GM15510 (cell line): ENCODE results near the gene TRPM8.

ENCODE experiments used
- POLR2A ChIP-seq: IDR thresholded peaks from 3 replicates; pipeline ENCODE4 v1.6.1; 2011; ENCODE audit warnings: borderline replicate concordance; ENCODE audit not compliant: insufficient read length; ENCODE audit errors: extremely low read depth

TRPM8 gene

GRCh38 chr2:233981574-233982420, 64.6 kb downstream of the TRPM8 start:
- no peak for TF ChIP-seq POLR2A

DNA sequence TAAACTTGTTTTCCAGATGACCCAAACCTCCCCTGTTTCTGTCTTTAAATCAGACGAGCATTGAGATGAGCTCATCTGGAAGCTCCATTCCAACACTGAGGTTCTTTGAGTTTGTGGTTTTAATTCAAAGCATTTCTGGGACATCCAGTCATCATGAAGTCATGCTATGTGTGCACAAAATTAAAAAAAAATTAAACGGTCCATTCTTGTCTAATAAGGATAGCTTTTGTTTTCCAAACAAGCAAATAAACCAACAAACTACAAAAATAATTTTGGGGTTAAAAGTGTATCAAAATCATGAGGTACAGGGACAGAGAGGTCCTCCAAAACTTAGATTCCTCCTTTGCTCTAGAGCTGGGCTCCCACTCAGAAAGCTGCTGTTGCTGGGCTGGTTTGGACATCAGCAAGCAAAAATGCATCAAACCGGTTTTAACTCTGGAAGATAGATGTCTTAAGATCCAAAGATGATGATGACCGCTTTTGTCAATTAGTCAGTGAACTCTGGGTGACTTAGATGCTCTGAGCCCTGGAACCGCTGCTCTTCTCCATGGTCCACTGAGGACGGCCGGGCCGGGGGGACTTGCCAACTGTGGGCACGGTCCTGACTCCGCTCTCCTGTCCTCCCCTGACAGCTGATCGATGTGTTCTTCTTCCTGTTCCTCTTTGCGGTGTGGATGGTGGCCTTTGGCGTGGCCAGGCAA, 65.4 kb downstream of the TRPM8 start:
- no peak for TF ChIP-seq POLR2A

DNA sequence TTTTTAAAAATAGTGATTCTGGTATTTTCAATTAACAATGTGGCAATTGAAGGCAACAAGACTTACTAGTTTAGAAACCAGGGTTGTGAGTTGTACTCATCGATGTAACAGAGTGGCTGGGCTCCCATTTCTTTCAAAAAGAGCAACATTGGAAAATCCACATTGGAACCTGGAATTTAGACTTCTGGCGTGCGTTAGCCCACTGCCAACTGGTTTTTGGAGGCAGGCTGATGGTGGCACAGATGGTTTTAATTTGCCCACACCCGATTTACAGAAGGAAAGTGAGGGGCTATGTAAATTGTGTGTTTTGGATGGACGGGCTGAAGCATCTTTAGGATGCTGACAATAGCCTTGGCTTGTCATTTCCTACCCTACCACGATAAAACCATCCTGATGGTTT, 66.3 kb downstream of the TRPM8 start:
- TF ChIP-seq POLR2A = no peak

- no peak for TF ChIP-seq POLR2A
These were observed 71.4 kb downstream of the TRPM8 start for GRCh38 chr2:233988581-233988980.

DNA sequence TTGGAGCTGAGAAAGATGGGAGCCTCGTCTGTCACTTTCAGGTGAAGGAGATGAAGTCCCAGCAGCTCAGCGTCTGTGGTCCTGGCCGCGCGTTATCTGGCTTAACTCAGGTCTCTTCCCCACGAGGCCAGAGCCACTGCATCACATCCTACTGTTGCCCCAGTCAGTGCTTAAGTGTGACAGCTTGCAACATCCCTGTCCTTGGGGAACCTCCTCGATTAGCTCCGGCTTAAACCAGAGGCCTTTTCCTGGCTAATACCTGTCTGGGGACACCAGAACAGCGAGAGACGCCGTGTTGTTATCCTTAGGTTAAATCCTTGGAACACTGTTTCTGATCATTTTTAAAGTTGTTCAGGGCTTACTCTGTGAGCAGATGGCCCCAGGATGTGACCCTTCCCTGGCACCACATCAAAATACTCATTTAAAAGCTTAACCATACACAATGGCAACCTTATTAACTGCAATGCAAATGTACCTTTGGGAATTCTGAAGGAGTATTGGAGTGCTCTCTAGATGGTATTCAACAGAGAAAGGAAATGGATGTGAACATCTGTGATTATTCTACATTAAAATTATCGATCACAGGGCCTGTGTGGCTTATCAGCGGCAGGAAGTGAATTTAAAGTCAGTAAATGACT, 72.2 kb downstream of the TRPM8 start:
- no peak for TF ChIP-seq POLR2A

DNA sequence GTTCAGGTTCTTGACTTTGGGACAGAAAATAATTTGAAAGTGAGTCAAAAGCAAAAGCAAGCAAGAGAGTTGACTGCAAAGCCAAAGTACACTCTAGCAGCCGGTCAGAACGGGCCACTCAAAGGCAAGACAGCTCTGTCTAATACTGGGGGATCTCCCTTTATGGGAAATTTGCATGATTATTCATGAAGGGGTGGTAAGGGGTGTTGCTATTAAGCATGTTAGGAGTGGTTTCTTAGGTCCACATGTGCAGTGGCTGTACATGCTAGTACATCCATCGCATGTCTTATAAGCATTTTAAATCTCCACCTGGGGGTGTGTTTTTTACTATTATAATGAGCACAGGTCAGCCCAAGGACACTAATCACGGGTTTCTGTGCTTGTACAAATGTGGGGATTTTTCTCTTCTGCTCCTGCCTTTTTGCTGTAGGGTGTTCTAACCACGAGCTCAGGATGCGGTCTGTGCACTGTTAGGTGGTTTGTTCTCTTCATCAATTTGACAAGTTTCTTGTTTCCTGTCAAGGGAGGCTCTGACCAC, 73.2 kb downstream of the TRPM8 start:
- TF ChIP-seq POLR2A = no peak

DNA sequence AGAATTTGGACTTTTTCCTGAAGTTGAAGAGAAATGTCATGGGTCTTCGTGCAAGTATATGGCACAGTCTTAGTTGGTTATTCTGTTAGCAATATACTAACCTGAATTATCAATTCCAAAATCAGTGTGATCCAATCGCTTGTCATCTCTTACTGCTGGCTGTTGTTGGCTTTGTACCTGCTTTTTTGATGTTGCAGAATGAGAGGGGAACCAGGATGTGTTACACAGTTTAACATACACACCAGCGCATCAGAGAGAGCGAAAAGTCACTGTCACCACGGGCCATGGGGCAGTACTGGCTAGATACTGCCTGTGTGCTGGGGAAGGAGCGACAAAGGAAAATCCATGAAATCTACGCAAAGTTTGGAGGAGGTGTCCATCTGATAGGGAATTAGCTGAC, 74.0 kb downstream of the TRPM8 start:
- no peak for TF ChIP-seq POLR2A

- no peak for TF ChIP-seq POLR2A
These were observed 75.5 kb downstream of the TRPM8 start for GRCh38 chr2:233992513-233993217.

- no peak for TF ChIP-seq POLR2A
These were observed 76.3 kb downstream of the TRPM8 start for GRCh38 chr2:233993461-233993860.

DNA sequence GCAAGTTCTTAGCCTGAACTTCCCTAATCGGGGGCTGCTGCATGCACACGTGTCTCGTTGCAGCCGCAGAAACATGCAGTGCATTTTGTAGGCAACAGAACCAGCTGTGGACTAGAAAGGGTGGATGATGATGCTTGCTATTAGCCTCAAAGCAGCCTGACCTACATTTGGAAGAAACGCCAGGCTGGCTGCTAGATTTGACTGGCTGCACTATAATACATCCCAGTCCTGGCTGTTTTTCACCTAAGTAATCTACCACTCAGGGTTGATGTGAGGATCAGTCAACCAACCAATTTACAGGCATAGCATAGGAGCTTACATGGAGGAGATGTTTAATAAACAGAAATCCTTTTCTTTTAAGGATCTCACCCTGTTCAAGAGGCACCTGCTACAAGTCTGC, 77.0 kb downstream of the TRPM8 start:
- no peak for TF ChIP-seq POLR2A

DNA sequence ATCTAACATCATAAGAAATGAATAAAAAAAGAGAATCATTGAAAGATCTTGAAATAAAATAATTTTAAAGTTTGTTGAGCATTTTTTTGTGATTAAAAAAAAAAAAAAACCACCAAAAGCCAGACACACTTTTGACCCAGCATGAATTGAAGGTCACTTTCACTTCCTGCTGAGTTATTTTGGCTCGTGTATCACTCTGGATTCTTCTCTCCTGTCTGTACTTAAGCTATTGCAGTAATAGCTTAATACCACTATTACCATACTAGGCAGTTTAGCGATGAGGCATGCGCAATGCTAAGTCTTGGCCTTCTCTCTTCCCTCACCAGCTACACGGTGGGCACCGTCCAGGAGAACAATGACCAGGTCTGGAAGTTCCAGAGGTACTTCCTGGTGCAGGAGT, 78.8 kb downstream of the TRPM8 start:
- TF ChIP-seq POLR2A = no peak

GRCh38 chr2:233996461-233996860, 79.3 kb downstream of the TRPM8 start:
- no peak for TF ChIP-seq POLR2A

DNA sequence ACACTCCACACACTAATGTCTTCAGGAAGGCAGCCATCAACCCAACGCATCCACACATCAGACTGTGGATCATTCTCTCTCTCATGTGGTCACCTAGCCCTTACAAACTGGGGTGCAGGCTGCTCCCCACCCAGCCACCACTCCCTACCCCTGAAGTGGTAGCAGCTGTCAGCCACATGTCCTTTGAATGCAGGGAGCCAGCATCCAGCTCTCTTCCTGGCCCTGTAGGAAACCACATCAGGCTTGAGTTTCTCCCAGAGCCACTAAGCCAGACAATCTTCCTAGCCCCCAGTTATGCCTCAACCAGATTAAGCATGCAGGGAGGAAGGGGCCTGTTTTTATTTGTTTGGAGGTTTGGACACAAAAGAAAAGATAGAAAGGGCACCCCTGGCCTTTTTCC, 80.5 kb downstream of the TRPM8 start:
- TF ChIP-seq POLR2A = no peak

GRCh38 chr2:233999182-233999581, 82.0 kb downstream of the TRPM8 start:
- TF ChIP-seq POLR2A = no peak
